ENCODE results near the gene KCNE2.

KCNE2 gene

DNA sequence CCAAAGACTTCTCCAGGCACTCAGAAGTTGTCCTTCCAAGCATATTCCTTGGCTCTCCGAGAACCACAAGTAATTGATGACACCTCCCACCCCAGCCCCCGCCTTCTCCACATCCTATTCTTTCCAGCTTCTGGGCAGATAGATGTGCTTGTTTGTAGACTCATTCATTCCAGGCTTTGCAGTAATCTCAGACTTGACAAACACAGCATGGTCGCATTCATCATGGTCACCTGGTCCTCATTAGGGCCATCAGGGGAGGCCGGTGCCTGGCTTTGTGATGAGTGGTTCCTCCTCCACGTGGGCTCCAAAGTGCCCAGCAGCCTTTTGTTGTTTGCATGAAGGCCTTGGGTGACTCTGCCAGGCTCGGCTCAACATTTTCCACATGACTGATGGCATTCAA, 28.5 kb upstream of the KCNE2 start:
- FAIRE-seq (no peak), DNase-seq (ENCODE audit: insufficient read length, low spot score) (no peak)
- no peak for TF ChIP-seq CTCF (IDR thresholded peaks at IDR 0.05; ENCODE audit: insufficient read depth, missing control alignments)

DNA sequence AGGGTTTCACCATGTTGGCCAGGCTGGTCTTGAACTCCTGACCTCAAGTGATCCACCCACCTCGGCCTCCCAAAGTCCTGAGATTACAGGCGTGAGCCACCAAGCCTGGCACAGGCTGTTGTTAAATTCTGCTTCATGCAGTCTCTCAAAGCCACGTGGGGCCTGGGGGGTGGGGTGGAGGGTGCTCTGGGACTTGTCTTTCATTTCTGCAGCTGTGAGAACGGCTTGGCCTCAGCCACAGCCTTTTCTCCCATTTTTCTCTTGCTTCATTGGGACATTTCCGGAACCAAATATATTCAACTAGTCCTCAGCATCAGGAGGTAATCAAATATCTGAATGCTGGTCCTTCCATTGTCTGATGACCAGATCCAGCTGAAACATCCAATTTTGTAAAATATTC, 27.6 kb upstream of the KCNE2 start:
- DNase-seq (ENCODE audit: insufficient read length, low spot score) = no peak
- FAIRE-seq = no peak
- no peak for TF ChIP-seq CTCF (IDR thresholded peaks at IDR 0.05; ENCODE audit: insufficient read depth, missing control alignments)

- DNase-seq (ENCODE audit: insufficient read length, low spot score) (no peak), FAIRE-seq (no peak)
- no peak for TF ChIP-seq CTCF (IDR thresholded peaks at IDR 0.05; ENCODE audit: insufficient read depth, missing control alignments)
Observed at GRCh38 chr21:34336756-34337391, 26.9 kb upstream of the KCNE2 start.

DNA sequence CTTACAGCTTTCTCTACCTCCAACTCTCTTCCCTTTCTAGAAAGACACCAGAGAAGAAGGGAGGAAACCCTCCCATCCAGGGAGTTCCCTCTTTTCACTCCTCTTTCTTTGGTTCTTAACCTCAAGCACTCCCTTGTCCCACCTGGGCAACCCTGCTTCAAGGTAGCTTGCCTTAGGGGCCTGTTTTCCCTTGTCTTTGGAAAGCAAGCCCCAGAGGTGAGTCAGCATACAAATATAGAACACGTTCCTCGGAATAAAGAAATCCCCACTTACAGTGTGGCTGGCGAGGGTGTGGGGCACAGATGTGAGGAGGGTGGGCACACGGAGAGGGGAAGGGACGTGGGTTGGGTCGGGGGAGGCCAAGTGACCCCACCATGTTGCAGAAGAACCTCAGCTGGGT, 26.1 kb upstream of the KCNE2 start:
- FAIRE-seq = no peak
- TF ChIP-seq CTCF (IDR thresholded peaks at IDR 0.05; ENCODE audit: insufficient read depth, missing control alignments) = no peak
- no peak for DNase-seq (ENCODE audit: insufficient read length, low spot score)

DNA sequence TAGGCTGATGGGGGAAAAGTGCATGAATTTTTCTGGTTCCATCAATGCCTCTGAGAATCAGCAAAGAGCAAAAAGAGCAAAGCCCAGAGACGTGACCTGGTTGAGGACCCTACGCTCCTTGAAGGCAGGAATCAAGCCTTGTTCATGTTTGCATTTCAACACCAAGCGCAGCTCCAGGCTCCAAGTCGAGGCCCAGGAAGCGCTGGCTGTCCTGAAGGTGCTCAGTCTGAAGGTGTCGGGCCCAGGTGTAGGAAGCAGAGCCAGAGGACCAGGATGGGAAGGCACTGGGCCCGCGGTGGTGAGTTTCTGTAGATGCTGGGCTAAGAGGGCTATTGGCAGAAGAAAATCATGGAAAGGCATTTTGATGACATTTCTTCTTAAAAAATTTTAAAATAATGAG, 25.6 kb upstream of the KCNE2 start:
- TF ChIP-seq CTCF (IDR thresholded peaks at IDR 0.05; ENCODE audit: insufficient read depth, missing control alignments) = no peak
- DNase-seq (ENCODE audit: insufficient read length, low spot score) (no peak), FAIRE-seq (no peak)

DNA sequence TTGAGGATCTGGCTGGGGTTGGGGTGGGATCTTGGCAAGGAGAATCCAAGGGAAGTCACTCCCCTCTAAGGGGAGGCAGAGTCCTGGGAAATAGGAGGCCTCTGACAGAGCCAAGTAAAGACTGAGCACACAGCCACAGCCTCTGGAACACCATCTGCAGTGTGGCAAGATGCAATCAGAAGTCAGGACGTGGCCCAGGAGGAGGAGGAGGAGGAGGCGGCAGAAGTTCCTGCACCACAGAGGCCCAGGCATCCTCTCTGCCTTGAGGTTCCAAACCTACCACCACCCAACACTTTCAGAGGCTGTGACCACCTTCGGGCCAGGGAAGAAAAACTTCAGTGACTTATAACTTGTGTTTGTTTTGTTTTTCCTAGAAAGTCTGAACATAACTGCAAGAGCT, 23.7 kb upstream of the KCNE2 start:
- FAIRE-seq (no peak), DNase-seq (ENCODE audit: insufficient read length, low spot score) (no peak)
- TF ChIP-seq CTCF (IDR thresholded peaks at IDR 0.05; ENCODE audit: insufficient read depth, missing control alignments) = no peak

DNA sequence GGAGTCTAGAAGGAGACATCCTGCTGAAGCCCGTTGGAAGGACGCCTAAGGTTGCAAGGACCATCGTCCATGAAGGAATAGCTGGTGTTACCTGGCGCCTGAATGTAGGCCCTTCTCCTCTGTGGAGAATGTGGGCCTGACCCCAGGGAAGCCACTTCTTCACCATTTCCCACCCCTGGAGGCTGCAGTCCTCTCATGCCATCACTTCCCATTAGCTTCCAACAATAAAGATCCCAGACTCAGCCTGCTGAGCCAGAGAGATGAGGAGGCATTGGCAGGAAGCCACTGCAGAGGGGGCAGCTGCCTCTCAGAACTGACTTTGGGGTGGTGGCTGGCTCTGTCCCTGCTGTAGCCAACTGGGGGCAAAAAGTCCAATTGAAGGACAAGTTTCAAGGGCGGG, 21.3 kb upstream of the KCNE2 start:
- FAIRE-seq = no peak
- DNase-seq (ENCODE audit: insufficient read length, low spot score) = no peak
- TF ChIP-seq CTCF (IDR thresholded peaks at IDR 0.05; ENCODE audit: insufficient read depth, missing control alignments) = no peak
